K562 (cell line): ENCODE measurements around the gene ASCL3. TPM values are rescaled to one million over a fixed set of nuclear protein-coding genes. Genes with fewer than 3 reads are reported as not detected.
A peak's percentile ranks its signal among the peaks of the same experiment; 100 is the strongest.

ENCODE experiments used
- ARNT ChIP-seq, 2 experiments: fragments of 450-650 bp; IDR thresholded peaks; 2 replicates each; pipeline ENCODE4 v1.6.1; 2016; ENCODE audit warnings: mild to moderate bottlenecking in 1 of 2
- CAMTA2 ChIP-seq: fragments of 250-450 bp; sonication (Bioruptor Pico); conservative IDR thresholded peaks from 2 replicates; pipeline ENCODE4 v1.5.1; 2022
- DIDO1 ChIP-seq: fragments of 450-650 bp; IDR thresholded peaks from 2 replicates; pipeline ENCODE4 v1.6.1; 2016; ENCODE audit warnings: low read depth, missing biosample characterization, missing genetic modification characterization
- GTF2E2 ChIP-seq: fragments of 200-800 bp; sonication (Bioruptor generic); IDR thresholded peaks from 2 replicates; pipeline ENCODE4 v1.6.1; 2016; ENCODE audit warnings: missing genetic modification characterization, missing compliant biosample characterization
- KLF13 ChIP-seq: fragments of 450-650 bp; IDR thresholded peaks from 2 replicates; pipeline ENCODE4 v1.6.1; 2016; ENCODE audit warnings: missing genetic modification characterization, low read depth, mild to moderate bottlenecking, missing compliant biosample characterization, moderate library complexity, borderline replicate concordance
- LARP7 ChIP-seq: fragments of 450-650 bp; IDR thresholded peaks from 2 replicates; pipeline ENCODE4 v1.6.1; 2016
- MIER1 ChIP-seq: fragments of 450-650 bp; IDR thresholded peaks from 2 replicates; pipeline ENCODE4 v1.6.1; 2016; ENCODE audit warnings: antibody characterized with exemption, mild to moderate bottlenecking, low read depth
- NFATC3 ChIP-seq: fragments of 450-650 bp; IDR thresholded peaks from 2 replicates; pipeline ENCODE4 v1.6.1; 2017; ENCODE audit warnings: mild to moderate bottlenecking
- NFE2L1 ChIP-seq: fragments of 450-650 bp; IDR thresholded peaks from 2 replicates; pipeline ENCODE4 v1.6.1; 2016; ENCODE audit warnings: missing genetic modification characterization, low read depth, mild to moderate bottlenecking, missing compliant biosample characterization, moderate library complexity, borderline replicate concordance
- NKRF ChIP-seq: fragments of 450-650 bp; IDR thresholded peaks from 2 replicates; pipeline ENCODE4 v1.6.1; 2016; ENCODE audit warnings: borderline replicate concordance
- NR2C1 ChIP-seq, 2 experiments: fragments of 450-650 bp; IDR thresholded peaks; 2 replicates each; pipeline ENCODE4 v1.6.1; 2017; ENCODE audit warnings: mild to moderate bottlenecking in 2 of 2, antibody characterized with exemption in 1 of 2, inconsistent platforms in 1 of 2, missing compliant biosample characterization in 1 of 2, missing genetic modification characterization in 1 of 2
- PHF21A ChIP-seq: fragments of 450-650 bp; IDR thresholded peaks from 2 replicates; pipeline ENCODE4 v1.6.1; 2017; ENCODE audit warnings: low read depth, borderline replicate concordance
- POLR2A ChIP-seq: fragments of 450-650 bp; conservative IDR thresholded peaks from 2 replicates; pipeline ENCODE4 v1.6.1; 2016
- SOX6 ChIP-seq: fragments of 450-650 bp; IDR thresholded peaks from 2 replicates; pipeline ENCODE4 v1.6.1; 2014; ENCODE audit warnings: mild to moderate bottlenecking
- SRSF3 ChIP-seq: fragments of 200-400 bp; formaldehyde crosslinking; IDR thresholded peaks from 2 replicates; pipeline ENCODE4 v1.6.1; 2016; ENCODE audit warnings: mild to moderate bottlenecking, low read length, moderate library complexity; ENCODE audit not compliant: insufficient read depth
- THRB ChIP-seq: fragments of 450-650 bp; formaldehyde crosslinking; conservative IDR thresholded peaks from 2 replicates; pipeline ENCODE4 v1.4.0; 2022; ENCODE audit warnings: mild to moderate bottlenecking, missing genetic modification characterization
- TRIM24 ChIP-seq, 2 experiments: fragments of 450-650 bp; IDR thresholded peaks; 2 replicates each; pipeline ENCODE4 v1.6.1; 2016
- XRCC4 ChIP-seq: IDR thresholded peaks from one replicate; pipeline ENCODE4 v1.6.1; 2011; ENCODE audit not compliant: insufficient read depth, insufficient read length; ENCODE audit errors: extremely low read depth
- ZBTB49 ChIP-seq: sonication (generic); formaldehyde crosslinking; IDR thresholded peaks from 2 replicates; pipeline ENCODE4 v1.8.0; 2022; ENCODE audit warnings: missing genetic modification reagents, mild to moderate bottlenecking, borderline replicate concordance
- ZKSCAN1 ChIP-seq: fragments of 150-350 bp; IDR thresholded peaks from 2 replicates; pipeline ENCODE4 v1.6.1; 2016; ENCODE audit warnings: low read depth, low read length
- ZNF175 ChIP-seq: fragments of 200-800 bp; sonication (Bioruptor generic); IDR thresholded peaks from 2 replicates; pipeline ENCODE4 v1.6.1; 2016; ENCODE audit warnings: low read depth, mild to moderate bottlenecking, missing genetic modification characterization, missing compliant biosample characterization
- ZNF184 ChIP-seq: sonication (generic); formaldehyde crosslinking; IDR thresholded peaks from 2 replicates; pipeline ENCODE4 v1.5.0; 2020; ENCODE audit warnings: missing genetic modification reagents
- ZNF274 ChIP-seq: IDR thresholded peaks from 2 replicates; pipeline ENCODE4 v1.6.1; 2011; ENCODE audit warnings: low read depth, mild to moderate bottlenecking, low read length, moderate library complexity, borderline replicate concordance
- ZNF584 ChIP-seq: fragments of 200-800 bp; sonication (Bioruptor generic); IDR thresholded peaks from 2 replicates; pipeline ENCODE4 v1.6.1; 2016; ENCODE audit warnings: low read depth, mild to moderate bottlenecking, missing genetic modification characterization, missing compliant biosample characterization
- polyA plus RNA-seq, 8 experiments: library from polyadenylated mRNA; depleted of rRNA in 4 of 8; stranded (reverse) in 5 of 8; unstranded in 3 of 8; fragments of >200 nt; fragmentation: Nextera tagmentation in 2 of 8; fragmentation: Illumina TruSeq in 1 of 8; extraction: Ambion mirVana in 2 of 8; extraction: Trizol in 1 of 8; gene quantifications; 2 replicates each; pipeline versions ENCODE4 v1.2.1 to v1.2.3, GENCODE V29; 2011 to 2014; ENCODE audit warnings: inconsistent platforms in 1 of 8, missing spikeins in 1 of 8
- total RNA-seq, 7 experiments: library from RNA; depleted of rRNA in 6 of 7; stranded (reverse); fragments of >200 nt in 6 of 7; fragmentation: Illumina TruSeq in 2 of 7; extraction: Trizol in 2 of 7; gene quantifications; 2 replicates each; pipeline versions ENCODE4 v1.2.1 to v1.2.3, GENCODE V29; 2011 to 2021; ENCODE audit warnings: low replicate concordance in 1 of 7

Gene ASCL3
- total and polyA plus RNA-seq, 9 of the 15 experiments (the other 6 are each of a cell fraction or from before 2014, with no cell fraction given) = not detected

- TF ChIP-seq THRB (CRISPR knock-in tag) (no peak), NFATC3 (no peak), GTF2E2 (tag) (no peak), NR2C1 (IDR thresholded peaks at IDR 0.05) (no peak), NR2C1 (tag; IDR thresholded peaks at IDR 0.05) (no peak), ZNF274 (no peak), ZNF184 (CRISPR knock-in tag) (no peak), ZNF175 (CRISPR knock-in tag) (no peak; the same call in 1 of the 2 replicates), ZNF584 (CRISPR knock-in tag) (no peak), TRIM24 (IDR thresholded peaks at IDR 0.05) (peak in 1 of 2 experiments; percentile 60; a peak in 2 of 4 replicates), PHF21A (peak; percentile 94; the same call in 1 of the 2 replicates), DIDO1 (no peak), LARP7 (no peak), ARNT (IDR thresholded peaks at IDR 0.05) (0 out of 4 replicates have a peak, but pooled peaks of 1 of the 2 experiments have one; percentile 35), SRSF3 (no peak), XRCC4 (no peak), NKRF (no peak), ZKSCAN1 (no peak), KLF13 (no peak), CAMTA2 (CRISPR knock-in tag) (no peak), NFE2L1 (tag) (no peak), ZBTB49 (no peak), POLR2A (no peak), SOX6 (peak; percentile 84), MIER1 (no peak)
These were observed 45.8 kb upstream of the ASCL3 start (continued) for GRCh38 chr11:8988329-8989234.
